HepG2 (cell line): ENCODE results near the gene PTCRA. TPM values are rescaled to one million over a fixed set of nuclear protein-coding genes. Genes with fewer than 3 reads are reported as not detected.
A peak's percentile ranks its signal among the peaks of the same experiment; 100 is the strongest.

ENCODE experiments used
- ATF2 ChIP-seq: sonication (generic); formaldehyde crosslinking; IDR thresholded peaks from 2 replicates; pipeline ENCODE4 v1.4.0; 2020; ENCODE audit warnings: missing genetic modification reagents
- ATF7 ChIP-seq, 2 experiments: fragments of 450-650 bp in 1 of 2; sonication (generic) in 1 of 2; formaldehyde crosslinking in 1 of 2; IDR thresholded peaks; 2 replicates each; pipeline versions ENCODE4 v1.4.0 to v1.6.1; 2016 to 2020; ENCODE audit warnings: antibody characterized with exemption in 1 of 2, mild to moderate bottlenecking in 1 of 2, missing genetic modification reagents in 1 of 2
- DDIT3 ChIP-seq: sonication (generic); formaldehyde crosslinking; IDR thresholded peaks from 2 replicates; pipeline ENCODE4 v1.4.0; 2020; ENCODE audit warnings: mild to moderate bottlenecking, missing genetic modification reagents
- MAFF ChIP-seq: IDR thresholded peaks from 2 replicates; pipeline ENCODE4 v1.6.1; 2011; ENCODE audit warnings: low read depth, low read length, improper control_type of control experiment
- MTF2 ChIP-seq: sonication (generic); formaldehyde crosslinking; IDR thresholded peaks from 2 replicates; pipeline ENCODE4 v1.5.0; 2020; ENCODE audit warnings: missing genetic modification reagents, borderline replicate concordance
- MYPOP ChIP-seq: sonication (generic); formaldehyde crosslinking; IDR thresholded peaks from 2 replicates; pipeline ENCODE4 v1.8.1; 2023; ENCODE audit warnings: mild to moderate bottlenecking, moderate library complexity, missing genetic modification reagents
- REXO4 ChIP-seq: sonication (generic); formaldehyde crosslinking; IDR thresholded peaks from 2 replicates; pipeline ENCODE4 v1.8.0; 2022; ENCODE audit warnings: missing genetic modification reagents, mild to moderate bottlenecking, borderline replicate concordance
- STAG1 ChIP-seq: sonication (generic); formaldehyde crosslinking; IDR thresholded peaks from 2 replicates; pipeline ENCODE4 v1.4.0; 2020; ENCODE audit warnings: missing genetic modification reagents
- TBX3 ChIP-seq: fragments of 450-650 bp; IDR thresholded peaks from 2 replicates; pipeline ENCODE4 v1.6.1; 2017; ENCODE audit warnings: antibody characterized with exemption, mild to moderate bottlenecking, inconsistent platforms, borderline replicate concordance
- TFE3 ChIP-seq: IDR thresholded peaks from 2 replicates; pipeline ENCODE4 v1.6.1; 2016
- ZBTB10 ChIP-seq: sonication (generic); formaldehyde crosslinking; IDR thresholded peaks from 2 replicates; pipeline ENCODE4 v1.4.0; 2020; ENCODE audit warnings: missing genetic modification reagents, borderline replicate concordance
- ZNF503 ChIP-seq: sonication (generic); formaldehyde crosslinking; IDR thresholded peaks from 2 replicates; pipeline ENCODE4 v1.4.0; 2020; ENCODE audit warnings: missing genetic modification reagents
- ZNF577 ChIP-seq: sonication (generic); formaldehyde crosslinking; IDR thresholded peaks from 2 replicates; pipeline ENCODE4 v1.4.0; 2020; ENCODE audit warnings: mild to moderate bottlenecking, low read depth, missing genetic modification reagents, borderline replicate concordance
- ZNF740 ChIP-seq: sonication (generic); formaldehyde crosslinking; IDR thresholded peaks from 2 replicates; pipeline ENCODE4 v1.4.0; 2020; ENCODE audit warnings: missing genetic modification reagents
- ZNF784 ChIP-seq: sonication (generic); formaldehyde crosslinking; IDR thresholded peaks from 2 replicates; pipeline ENCODE4 v1.5.1; 2020; ENCODE audit warnings: missing genetic modification reagents, mild to moderate bottlenecking, borderline replicate concordance
- ZNF878 ChIP-seq: sonication (generic); formaldehyde crosslinking; IDR thresholded peaks from 2 replicates; pipeline ENCODE4 v1.8.1; 2023; ENCODE audit warnings: mild to moderate bottlenecking, missing genetic modification reagents, moderate library complexity
- ZNF891 ChIP-seq: sonication (generic); formaldehyde crosslinking; IDR thresholded peaks from 2 replicates; pipeline ENCODE4 v1.5.0; 2020; ENCODE audit warnings: mild to moderate bottlenecking, missing genetic modification reagents
- polyA plus RNA-seq, 8 experiments: library from polyadenylated mRNA; depleted of rRNA in 3 of 8; stranded (reverse) in 7 of 8; unstranded in 1 of 8; fragments of >200 nt; fragmentation: Illumina TruSeq in 4 of 8; extraction: Trizol in 4 of 8; gene quantifications; 2 replicates each; pipeline versions ENCODE4 v1.2.1 to v1.2.3, GENCODE V29; 2011 to 2016; ENCODE audit warnings: low read depth in 4 of 8, missing spikeins in 1 of 8, mixed read lengths in 1 of 8; ENCODE audit not compliant: insufficient read depth in 1 of 8
- total RNA-seq, 5 experiments: library from RNA; depleted of rRNA; stranded (reverse); fragments of >200 nt; fragmentation: Illumina TruSeq; extraction: Trizol; gene quantifications; 2 replicates each; pipeline ENCODE4 v1.2.3, GENCODE V29; 2016; ENCODE audit warnings: low read depth in 1 of 5

The PTCRA gene
- total and polyA plus RNA-seq, 2 of the 13 experiments (the other 11 are each of a cell fraction or from before 2014, with no cell fraction given), result not detected

- TF ChIP-seq MYPOP (CRISPR knock-in tag), result peak; percentile 49; the same call in 1 of the 2 replicates
- no peak for TF ChIP-seq ZNF740
- no peak for TF ChIP-seq ZNF878 (CRISPR knock-in tag)
- TF ChIP-seq TBX3, result peak; percentile 41; the same call in 1 of the 2 replicates
- no peak for TF ChIP-seq ZNF577 (CRISPR knock-in tag)
- TF ChIP-seq MTF2 (CRISPR knock-in tag), result no peak
- TF ChIP-seq MAFF, result no peak
- TF ChIP-seq TFE3 (CRISPR knock-in tag), result 0 out of 2 replicates have a peak, but pooled peaks have one; percentile 16
- TF ChIP-seq REXO4 (CRISPR knock-in tag), result no peak
- TF ChIP-seq ZNF503 (CRISPR knock-in tag), result no peak
- peak; percentile 28 for TF ChIP-seq STAG1
- peak; percentile 87; the same call in 1 of the 2 replicates for TF ChIP-seq ATF2 (CRISPR knock-in tag)
- no peak for TF ChIP-seq DDIT3 (CRISPR knock-in tag)
- TF ChIP-seq ZNF891 (CRISPR knock-in tag), result peak; percentile 82; the same call in 1 of the 2 replicates
- TF ChIP-seq ATF7 (IDR thresholded peaks at IDR 0.05), result no peak
- peak; percentile 91 for TF ChIP-seq ATF7 (CRISPR knock-in tag; IDR thresholded peaks at IDR 0.05)
- TF ChIP-seq ZBTB10 (CRISPR knock-in tag), result no peak
- TF ChIP-seq ZNF784 (CRISPR knock-in tag), result peak; percentile 48; the same call in 1 of the 2 replicates
Measured at GRCh38 chr6:42938987-42939809, 23.3 kb downstream of the PTCRA start (continued).
